Gastrocnemius medialis (tissue), 4 donors: ENCODE measurements around the gene HSD17B14. TPM values are rescaled to one million over a fixed set of nuclear protein-coding genes. Genes with fewer than 3 reads are reported as not detected.
"Not testable (repeated sequence)": the region's sequence is repeated elsewhere in the genome, so short reads cannot be mapped to it uniquely, and the experiment has no call there.

Experiments used
- ATAC-seq, 2 donors: fragments of 150-250 bp; one replicate each; pipeline ENCODE4 v1.9.1; 2016
- DNase-seq, 2 donors: peaks; one replicate each; pipeline ENCODE4 v3.0.0-alpha.2; 2019
- H3K27ac ChIP-seq, 4 donors: fragments of 200-600 bp; sonication (generic); 1 replicate in 1 of 4; 2 replicates in 3 of 4; pipeline ENCODE4 v1.5.1; 2016 to 2018; ENCODE audit warnings: mild to moderate bottlenecking in 2 of 4, moderate library complexity in 1 of 4
- H3K27me3 ChIP-seq, 3 donors: fragments of 200-600 bp; sonication (generic) in 2 of 3; 1 replicate in 1 of 3; 2 replicates in 2 of 3; pipeline versions ENCODE4 v1.5.1 to v1.6.0; 2016 to 2019; ENCODE audit warnings: mild to moderate bottlenecking in 1 of 3, moderate library complexity in 1 of 3
- H3K36me3 ChIP-seq, 2 donors: fragments of 200-600 bp; sonication (generic) in 1 of 2; one replicate each; pipeline ENCODE4 v1.5.1; 2017 to 2018
- H3K4me1 ChIP-seq, 2 donors: fragments of 200-600 bp; sonication (generic) in 1 of 2; one replicate each; pipeline ENCODE4 v1.5.1; 2016 to 2017; ENCODE audit warnings: mild to moderate bottlenecking in 2 of 2
- H3K4me3 ChIP-seq, 4 donors: fragments of 200-600 bp; sonication (generic) in 3 of 4; 1 replicate in 1 of 4; 2 replicates in 3 of 4; pipeline ENCODE4 v1.5.1; 2016 to 2019; ENCODE audit warnings: mild to moderate bottlenecking in 2 of 4
- H3K9me3 ChIP-seq, 3 donors: fragments of 200-600 bp; sonication (generic) in 2 of 3; 1 replicate in 1 of 3; 2 replicates in 2 of 3; pipeline ENCODE4 v1.5.1; 2016 to 2019
- POLR2A ChIP-seq, 2 donors: fragments of 450-650 bp; IDR thresholded peaks; one replicate each; pipeline ENCODE4 v1.6.1; 2017; ENCODE audit warnings: antibody characterized with exemption in 2 of 2, mild to moderate bottlenecking in 2 of 2, moderate library complexity in 2 of 2
- in situ Hi-C, 4 donors: fragments of 200-750 bp; cut with MboI; loops; one replicate each; pipeline versions ENCODE4 v1.15.0 to v1.8.0; 2017; ENCODE audit warnings: low sequenced_read_pairs in 4 of 4
- intact Hi-C: fragments of 100-400 bp; cut with DNase I; formaldehyde crosslinking; loops from one replicate; pipeline ENCODE4 v1.15.1; 2023; ENCODE audit warnings: low total_unique reads
- total RNA-seq, 4 donors: library from RNA; depleted of rRNA; stranded (reverse); fragments of >200 nt; gene quantifications; one replicate each; pipeline versions ENCODE4 v1.1.0 to v1.2.3, GENCODE V29; 2016
- TF ChIP-seq, protein P1 (sequence below), 5 experiments: fragments of 450-650 bp in 3 of 5; fragments of 200-600 bp in 2 of 5; sonication (generic) in 2 of 5; IDR thresholded peaks in 4 of 5; conservative IDR thresholded peaks in 1 of 5; 1 replicate in 4 of 5; 2 replicates in 1 of 5; pipeline ENCODE4 v1.5.1; 2016 to 2019; ENCODE audit warnings: antibody characterized with exemption in 5 of 5, mild to moderate bottlenecking in 3 of 5, moderate library complexity in 3 of 5

HSD17B14 gene
- total RNA-seq, 4 donors from 2014 or later = 1.2 to 1.9 (median 1.7) TPM; not detected in 1

DNA sequence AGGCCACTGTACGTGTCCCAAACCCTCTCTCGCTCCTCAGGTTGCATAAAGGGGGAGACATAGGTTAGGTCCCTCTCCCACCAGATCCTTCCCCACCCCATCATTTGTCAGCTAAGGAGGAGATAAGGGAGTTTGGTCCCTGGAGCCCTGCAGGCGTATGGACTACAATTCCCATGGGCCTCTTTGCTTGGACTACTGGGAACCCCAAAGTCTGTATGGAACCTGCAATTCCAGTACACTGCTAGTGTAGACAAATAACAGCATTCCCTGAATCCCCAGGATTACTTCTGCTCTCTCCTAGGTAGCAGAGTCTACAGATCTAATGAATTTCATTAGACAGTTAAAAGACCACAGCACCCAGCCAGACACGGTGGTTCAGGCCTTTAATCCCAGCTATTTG, 16.0 kb upstream of the HSD17B14 start:
- Histone ChIP-seq H3K27ac (no peak overlapping the region), H3K36me3 (no peaks in the 10 kb centered on the region), H3K9me3 (no peaks in the 10 kb centered on the region), H3K4me3 (no peak overlapping the region), H3K27me3 (no peaks in the 10 kb centered on the region), H3K4me1 (peaks cover 0 to 3% of the 10 kb centered on the region in 2 donors)
- no peak for ATAC-seq
- intact Hi-C loops (no loop called here), in situ Hi-C loops (loop anchor here in 1 of 4 donors (25.0 kb wide), 1 partner anchor 110 kb away; the partner anchor contains the start of genes BAX and FTL)
- no peak for DNase-seq
- TF ChIP-seq, protein P1, sequence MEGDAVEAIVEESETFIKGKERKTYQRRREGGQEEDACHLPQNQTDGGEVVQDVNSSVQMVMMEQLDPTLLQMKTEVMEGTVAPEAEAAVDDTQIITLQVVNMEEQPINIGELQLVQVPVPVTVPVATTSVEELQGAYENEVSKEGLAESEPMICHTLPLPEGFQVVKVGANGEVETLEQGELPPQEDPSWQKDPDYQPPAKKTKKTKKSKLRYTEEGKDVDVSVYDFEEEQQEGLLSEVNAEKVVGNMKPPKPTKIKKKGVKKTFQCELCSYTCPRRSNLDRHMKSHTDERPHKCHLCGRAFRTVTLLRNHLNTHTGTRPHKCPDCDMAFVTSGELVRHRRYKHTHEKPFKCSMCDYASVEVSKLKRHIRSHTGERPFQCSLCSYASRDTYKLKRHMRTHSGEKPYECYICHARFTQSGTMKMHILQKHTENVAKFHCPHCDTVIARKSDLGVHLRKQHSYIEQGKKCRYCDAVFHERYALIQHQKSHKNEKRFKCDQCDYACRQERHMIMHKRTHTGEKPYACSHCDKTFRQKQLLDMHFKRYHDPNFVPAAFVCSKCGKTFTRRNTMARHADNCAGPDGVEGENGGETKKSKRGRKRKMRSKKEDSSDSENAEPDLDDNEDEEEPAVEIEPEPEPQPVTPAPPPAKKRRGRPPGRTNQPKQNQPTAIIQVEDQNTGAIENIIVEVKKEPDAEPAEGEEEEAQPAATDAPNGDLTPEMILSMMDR (IDR thresholded peaks at IDR 0.05 in 4 of 5, conservative IDR thresholded peaks at IDR 0.05 in 1 of 5) = no peak
- TF ChIP-seq POLR2A (IDR thresholded peaks at IDR 0.05) = no peak

DNA sequence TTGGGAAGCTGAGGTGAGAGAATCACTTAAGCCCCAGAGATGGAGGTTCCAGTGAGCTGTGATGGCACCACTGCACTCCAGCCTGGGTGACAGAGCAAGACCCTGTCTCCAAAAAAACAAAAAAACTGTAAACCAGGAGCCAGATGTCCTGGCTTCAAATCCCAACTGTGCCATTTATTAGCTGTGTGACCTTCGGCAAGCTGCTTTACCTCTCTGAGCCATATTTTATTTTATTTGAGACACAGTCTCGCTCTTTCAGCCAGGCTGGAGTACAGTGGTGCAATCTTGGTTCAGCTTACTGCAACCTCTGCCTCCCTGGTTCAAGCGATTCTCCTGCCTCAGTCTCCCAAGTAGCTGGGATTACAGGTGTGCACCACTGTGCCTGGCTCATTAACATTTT, 10.4 kb upstream of the HSD17B14 start:
- not testable (repeated sequence) for ATAC-seq, H3K4me1 ChIP-seq, H3K9me3 ChIP-seq, H3K4me3 ChIP-seq, H3K27ac ChIP-seq, DNase-seq, H3K36me3 ChIP-seq, H3K27me3 ChIP-seq
- in situ Hi-C loops (loop anchor here in 1 of 4 donors (10.0 kb wide), 1 partner anchor 172 kb away; the partner anchor contains the start of gene NTN5), intact Hi-C loops (loop anchor here (10.0 kb wide), 1 partner anchor 172 kb away; the partner anchor contains the start of gene NTN5)

DNA sequence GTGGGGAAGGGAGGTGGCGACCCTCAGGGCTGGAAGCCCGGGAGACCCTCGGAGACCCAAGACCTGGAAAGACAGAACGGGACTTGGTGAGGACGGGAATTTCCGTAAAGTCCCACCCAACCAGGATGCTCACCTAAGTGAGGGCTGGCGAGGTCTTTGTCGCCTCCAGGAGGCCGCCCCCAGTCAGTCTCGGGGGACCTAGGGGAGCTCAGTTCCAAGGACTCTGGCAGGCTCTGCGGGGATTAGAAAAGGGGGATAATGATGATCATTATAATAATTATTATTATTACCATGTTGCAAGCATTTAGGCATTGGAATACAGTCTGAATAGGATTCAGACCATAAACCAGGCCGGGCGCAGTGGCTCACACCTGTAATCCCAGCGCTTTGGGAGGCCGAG, 9.1 kb upstream of the HSD17B14 start:
- Histone ChIP-seq H3K4me3 (no peak overlapping the region), H3K27me3 (no peaks in the 10 kb centered on the region), H3K4me1 (peaks cover 0 to 3% of the 10 kb centered on the region in 2 donors), H3K9me3 (no peaks in the 10 kb centered on the region), H3K36me3 (peaks cover 0 to 4% of the 10 kb centered on the region in 2 donors), H3K27ac (no peak overlapping the region)
- TF ChIP-seq POLR2A (IDR thresholded peaks at IDR 0.05) = no peak
- TF ChIP-seq, protein P1 (IDR thresholded peaks at IDR 0.05 in 4 of 5, conservative IDR thresholded peaks at IDR 0.05 in 1 of 5) = no peak
- in situ Hi-C loops = loop anchor here in 1 of 4 donors (10.0 kb wide), 1 partner anchor 171 kb away; the partner anchor contains the start of gene NTN5
- ATAC-seq (no peak), DNase-seq (no peak)
- intact Hi-C loops = loop anchor here (10.0 kb wide), 1 partner anchor 171 kb away; the partner anchor contains the start of gene NTN5

DNA sequence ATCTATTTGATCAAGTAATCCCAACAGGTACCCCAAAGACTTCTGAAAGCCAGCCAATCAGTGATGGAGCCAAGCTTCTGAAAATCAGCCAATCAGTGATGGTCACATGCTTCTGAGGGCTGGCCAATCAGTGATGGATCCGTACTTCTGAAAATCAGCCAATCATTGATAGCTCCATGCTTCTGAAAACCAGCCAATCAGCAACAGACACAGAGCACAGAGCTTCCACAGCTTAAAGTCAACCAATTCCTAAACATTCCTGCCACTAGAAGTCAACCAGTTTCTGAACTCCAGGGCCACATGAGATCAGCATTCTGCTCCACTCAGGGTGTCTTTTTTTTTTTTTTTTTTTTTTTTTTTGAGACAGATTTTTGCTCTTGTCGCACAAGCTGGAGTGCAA, 8.2 kb upstream of the HSD17B14 start:
- intact Hi-C loops = loop anchor here (10.0 kb wide), 1 partner anchor 170 kb away; the partner anchor contains the start of gene NTN5

DNA sequence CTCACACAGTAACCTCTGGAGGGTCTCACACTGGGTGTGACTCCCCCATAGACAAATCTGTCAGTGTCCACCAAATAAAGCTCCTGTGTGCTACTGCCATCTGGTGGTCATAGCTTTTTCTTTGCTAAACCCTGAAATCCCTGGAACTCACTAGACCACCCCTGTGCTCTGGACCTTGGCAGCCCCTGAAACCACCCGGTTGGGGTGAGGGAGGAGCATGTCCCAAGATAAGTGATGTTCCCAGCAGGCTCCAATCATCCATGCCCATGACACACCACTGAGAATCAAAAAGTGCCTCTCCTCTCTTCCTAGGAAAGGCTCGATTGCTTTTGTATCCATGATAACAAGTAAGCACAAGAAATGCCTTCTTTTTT, 6.5 kb upstream of the HSD17B14 start:
- intact Hi-C loops = loop anchor here (1.0 to 10.0 kb wide), 3 partner anchors 54 to 196 kb away; partner anchors contain the start of genes CA11 and NTN5
- no peak overlapping the region for H3K27ac ChIP-seq
- no peaks in the 10 kb centered on the region for H3K9me3 ChIP-seq
- in situ Hi-C loops = loop anchor here (5.0 to 10.0 kb wide), 3 partner anchors 50 to 195 kb away; partner anchors contain the start of genes CA11 (in 1 of the 4) and NTN5 (in 1 of the 4)
- DNase-seq = peak in 1 of 2 donors; percentile 27
- peaks cover 0 to 4% of the 10 kb centered on the region in 2 donors for H3K36me3 ChIP-seq
- ATAC-seq = peak; percentile 43 to 75
- TF ChIP-seq, protein P1 (IDR thresholded peaks at IDR 0.05 in 4 of 5, conservative IDR thresholded peaks at IDR 0.05 in 1 of 5) = peak; percentile 70 to 93 (median 86)
- TF ChIP-seq POLR2A (IDR thresholded peaks at IDR 0.05) = no peak
- H3K27me3 ChIP-seq = no peaks in the 10 kb centered on the region
- H3K4me3 ChIP-seq = no peak overlapping the region
- no peaks in the 10 kb centered on the region for H3K4me1 ChIP-seq

More for the DNA sequence above, 8.2 kb upstream of the HSD17B14 start:
- Histone ChIP-seq H3K9me3 (no peaks in the 10 kb centered on the region), H3K4me3 (no peak overlapping the region), H3K4me1 (peaks cover 0 to 3% of the 10 kb centered on the region in 2 donors), H3K27ac (no peak overlapping the region), H3K36me3 (peaks cover 0 to 4% of the 10 kb centered on the region in 2 donors), H3K27me3 (no peaks in the 10 kb centered on the region)
- no peak for DNase-seq
- no peak for ATAC-seq
- in situ Hi-C loops = loop anchor here (5.0 to 10.0 kb wide), 3 partner anchors 52 to 197 kb away; partner anchors contain the start of genes CA11 (in 1 of the 4) and NTN5 (in 1 of the 4)
- TF ChIP-seq POLR2A (IDR thresholded peaks at IDR 0.05) = no peak
